AG04449 (cell line): ENCODE data around the gene RPS3.

Experiments used
- CTCF ChIA-PET: fragments of 350-600 bp; formaldehyde crosslinking; extraction: SDS; loops from one replicate; lab custom pipeline; 2021; ENCODE audit warnings: antibody characterized with exemption; lab: Yijun Ruan, JAX
- POLR2A ChIA-PET: fragments of 400-600, 350-600 bp; formaldehyde crosslinking; extraction: SDS; loops from one replicate; lab custom pipeline; 2020; ENCODE audit warnings: antibody characterized with exemption, inconsistent platforms; lab: Yijun Ruan, JAX
- DNase-seq: peaks from one replicate; pipeline ENCODE4 v3.0.0-alpha.2; 2010; ENCODE audit warnings: low read depth, low spot score
- H3K4me3 ChIP-seq: 2 replicates; pipeline ENCODE4 v1.5.1; 2011; ENCODE audit warnings: low read depth, mild to moderate bottlenecking, control low read depth, low read length
- CTCF ChIP-seq: IDR thresholded peaks from one replicate; pipeline ENCODE4 v1.5.1; 2011; ENCODE audit warnings: mild to moderate bottlenecking, moderate library complexity, low read length, control low read depth, inconsistent platforms; ENCODE audit not compliant: insufficient read depth; ENCODE audit errors: missing control alignments

RPS3 gene

DNA sequence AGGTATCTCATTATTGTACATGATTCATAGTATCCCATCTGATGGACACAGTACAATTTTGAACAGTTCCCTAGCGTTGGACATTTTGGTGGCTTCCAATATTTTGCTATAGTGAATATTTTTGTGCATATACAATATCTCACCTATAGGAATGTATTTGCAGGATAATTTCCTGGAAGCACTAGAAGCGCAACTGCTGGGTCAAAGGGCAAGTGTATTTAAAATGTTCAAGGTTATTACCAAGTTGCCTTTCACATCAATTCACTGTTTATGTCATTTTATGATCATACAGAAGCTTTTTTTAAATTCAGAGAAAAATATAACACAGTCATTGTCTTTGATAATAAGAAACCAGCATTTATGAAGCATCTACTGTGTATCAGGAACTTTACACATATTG lies 19.1 kb upstream of the RPS3 start:
- no peak for DNase-seq

GRCh38 chr11:75380716-75381420 lies 18.4 kb upstream of the RPS3 start:
- no peak for DNase-seq
- CTCF ChIA-PET: interaction anchor here (1.1 to 12.4 kb wide), 7 partner anchors 8 to 105 kb away, joined by 3 to 534 read pairs (median 18); no protein-coding TSS in a partner anchor
- POLR2A ChIA-PET: no interaction called here

More for the DNA sequence above, 19.1 kb upstream of the RPS3 start:
- POLR2A ChIA-PET: no interaction called here
- CTCF ChIA-PET: interaction anchor here (1.1 to 12.4 kb wide), 6 partner anchors 9 to 104 kb away, joined by 3 to 534 read pairs (median 10); no protein-coding TSS in a partner anchor
- H3K4me3 ChIP-seq: no peak overlapping the region
- no peak for TF ChIP-seq CTCF

GRCh38 chr11:75383246-75383645 lies 16.1 kb upstream of the RPS3 start:
- TF ChIP-seq CTCF: no peak
- CTCF ChIA-PET: interaction anchor here (1.3 to 12.4 kb wide), 9 partner anchors 10 to 146 kb away, joined by 3 to 534 read pairs (median 35); partner anchors contain the start of gene GDPD5
- no peak for DNase-seq
- POLR2A ChIA-PET: no interaction called here
- H3K4me3 ChIP-seq: no peak overlapping the region

More at GRCh38 chr11:75380716-75381420, 18.4 kb upstream of the RPS3 start:
- no peak for TF ChIP-seq CTCF
- H3K4me3 ChIP-seq: no peak overlapping the region

GRCh38 chr11:75384438-75385080 lies 14.8 kb upstream of the RPS3 start:
- peak; percentile 97 for TF ChIP-seq CTCF
- POLR2A ChIA-PET: no interaction called here
- CTCF ChIA-PET: interaction anchor here (0.6 to 12.4 kb wide), 34 partner anchors 8 to 453 kb away, joined by 3 to 534 read pairs (median 4); partner anchors contain the start of genes ARRB1, GDPD5 and RPS3
- no peak for DNase-seq
- no peak overlapping the region for H3K4me3 ChIP-seq

- POLR2A ChIA-PET: interaction anchor here (1.0 to 1.9 kb wide), 2 partner anchors 13 to 61 kb away, joined by 3 to 8 read pairs; no protein-coding TSS in a partner anchor
- DNase-seq: no peak
- TF ChIP-seq CTCF: no peak
- no peak overlapping the region for H3K4me3 ChIP-seq
- CTCF ChIA-PET: interaction anchor here (0.7 to 12.4 kb wide), 21 partner anchors 10 to 277 kb away, joined by 3 to 534 read pairs (median 9); partner anchors contain the start of genes GDPD5 and RPS3
Measured at GRCh38 chr11:75386942-75387630, 12.2 kb upstream of the RPS3 start.
